ENCODE data around the gene TEX19. TPM values are rescaled to one million over a fixed set of nuclear protein-coding genes. Genes with fewer than 3 reads are reported as not detected.

Gene TEX19
- polyA plus RNA-seq, 1 donor, result not detected

DNA sequence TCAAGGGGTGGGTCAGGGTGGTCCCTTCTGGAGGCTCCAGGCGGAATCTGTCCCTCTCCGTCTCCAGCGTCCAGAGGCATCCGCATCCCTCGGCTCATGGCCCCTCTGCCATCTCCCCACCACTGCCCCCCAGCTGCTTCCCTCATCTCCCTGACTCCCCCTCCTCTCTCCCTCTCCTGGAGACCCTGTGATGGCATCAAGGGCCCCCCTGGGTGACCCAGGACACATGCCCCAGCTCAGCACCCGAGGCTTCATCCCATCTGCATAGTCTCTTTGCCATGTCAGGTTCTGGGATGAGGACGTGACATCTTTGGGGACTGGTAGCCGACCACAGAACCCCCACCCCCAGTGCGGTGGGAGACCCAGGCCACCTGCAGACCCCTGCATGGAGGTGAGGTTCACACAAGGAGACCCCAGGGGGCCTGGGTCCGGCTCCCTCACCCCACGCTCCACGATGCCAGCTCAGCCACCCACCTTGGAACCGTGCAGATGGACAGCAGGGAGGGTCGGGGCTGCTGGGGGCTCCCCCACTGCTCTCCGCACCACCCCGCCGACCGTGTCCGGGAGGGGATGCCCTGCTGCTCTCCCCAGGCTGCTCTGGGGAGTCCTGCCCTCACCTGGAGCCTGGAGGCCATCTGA, 29.2 kb upstream of the TEX19 start:
- H3K36me3 ChIP-seq (ENCODE audit: control insufficient read depth, insufficient read depth, low read length), result no peaks in the 10 kb centered on the region
- no peak overlapping the region for H3K4me3 ChIP-seq (ENCODE audit: low read length)
- H3K27me3 ChIP-seq (ENCODE audit: control insufficient read depth, insufficient read depth, low read length), result peaks cover 26% of the 10 kb centered on the region
- WGBS (ENCODE audit: insufficient coverage, low lambda C conversion rate), result no CpG with 5 or more reads among the region's 19 CpGs
- DNase-seq, result no peak
- peaks cover 58% of the 10 kb centered on the region for H3K4me1 ChIP-seq (ENCODE audit: control insufficient read depth, insufficient read depth, low read length)
- H3K27ac ChIP-seq (ENCODE audit: low read length), result no peak overlapping the region
- peaks cover 18% of the 10 kb centered on the region for H3K9me3 ChIP-seq (ENCODE audit: control insufficient read depth, low read depth, low read length)

DNA sequence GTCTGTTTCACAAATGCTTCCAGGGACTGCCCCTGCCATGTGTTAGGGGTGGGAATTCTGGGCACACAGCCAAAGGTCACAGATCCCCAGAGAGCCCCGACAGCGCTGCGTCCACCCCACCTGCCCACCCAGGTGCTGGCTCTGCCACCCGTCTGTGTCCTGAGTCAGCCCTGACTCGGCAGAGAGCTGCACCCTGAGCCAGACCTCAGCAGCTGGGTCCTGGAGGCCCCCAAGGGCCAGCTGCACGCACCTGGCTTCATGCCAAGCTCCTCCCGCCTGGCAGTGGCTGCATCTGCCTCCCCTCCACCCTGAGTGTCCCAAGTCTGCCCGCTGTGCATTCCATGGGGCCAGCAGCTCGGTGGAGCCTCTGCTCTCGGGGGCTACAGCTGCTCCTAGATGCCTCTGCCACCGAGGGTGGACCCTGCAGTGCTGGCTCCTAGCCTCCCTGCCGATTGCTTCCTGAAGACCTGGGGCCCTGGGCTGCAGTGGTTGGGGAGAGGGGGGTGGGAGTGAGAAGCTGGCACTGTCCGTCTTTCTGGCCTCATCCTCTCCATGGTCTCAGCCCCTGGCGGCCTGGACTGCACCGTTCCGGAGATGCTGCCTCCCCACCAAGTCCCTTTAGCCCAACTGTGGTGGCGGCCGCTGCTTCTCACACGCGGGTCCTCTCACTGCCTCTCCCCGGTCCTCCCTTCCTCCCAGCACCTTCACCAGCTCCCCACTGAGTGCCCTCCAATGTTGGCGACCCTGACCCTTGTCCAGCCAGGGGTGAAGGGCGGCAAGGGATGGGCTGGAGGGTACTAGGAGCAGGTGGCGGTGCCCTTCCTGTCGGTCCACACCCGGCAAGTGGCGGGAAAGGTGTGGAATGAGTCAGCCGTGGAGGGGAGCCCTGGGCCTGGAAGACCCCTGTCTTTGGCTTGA, 28.5 kb upstream of the TEX19 start:
- peak; percentile 89 to 92 for DNase-seq
- Histone ChIP-seq H3K27me3 (ENCODE audit: control insufficient read depth, insufficient read depth, low read length) (peaks cover 28% of the 10 kb centered on the region), H3K4me3 (ENCODE audit: low read length) (no peak overlapping the region), H3K27ac (ENCODE audit: low read length) (no peak overlapping the region), H3K4me1 (ENCODE audit: control insufficient read depth, insufficient read depth, low read length) (peaks cover 63% of the 10 kb centered on the region), H3K36me3 (ENCODE audit: control insufficient read depth, insufficient read depth, low read length) (no peaks in the 10 kb centered on the region), H3K9me3 (ENCODE audit: control insufficient read depth, low read depth, low read length) (peaks cover 18% of the 10 kb centered on the region)
- WGBS (ENCODE audit: insufficient coverage, low lambda C conversion rate), result no CpG with 5 or more reads among the region's 28 CpGs

GRCh38 chr17:82331345-82331939, 27.6 kb upstream of the TEX19 start:
- H3K36me3 ChIP-seq (ENCODE audit: control insufficient read depth, insufficient read depth, low read length), result no peaks in the 10 kb centered on the region
- no peak overlapping the region for H3K27ac ChIP-seq (ENCODE audit: low read length)
- H3K4me1 ChIP-seq (ENCODE audit: control insufficient read depth, insufficient read depth, low read length), result peaks cover 63% of the 10 kb centered on the region
- WGBS (ENCODE audit: insufficient coverage, low lambda C conversion rate), result 94% methylated on average over 7 of the region's 25 CpGs
- DNase-seq, result no peak
- H3K4me3 ChIP-seq (ENCODE audit: low read length), result no peak overlapping the region
- peaks cover 18% of the 10 kb centered on the region for H3K9me3 ChIP-seq (ENCODE audit: control insufficient read depth, low read depth, low read length)
- peaks cover 28% of the 10 kb centered on the region for H3K27me3 ChIP-seq (ENCODE audit: control insufficient read depth, insufficient read depth, low read length)

DNA sequence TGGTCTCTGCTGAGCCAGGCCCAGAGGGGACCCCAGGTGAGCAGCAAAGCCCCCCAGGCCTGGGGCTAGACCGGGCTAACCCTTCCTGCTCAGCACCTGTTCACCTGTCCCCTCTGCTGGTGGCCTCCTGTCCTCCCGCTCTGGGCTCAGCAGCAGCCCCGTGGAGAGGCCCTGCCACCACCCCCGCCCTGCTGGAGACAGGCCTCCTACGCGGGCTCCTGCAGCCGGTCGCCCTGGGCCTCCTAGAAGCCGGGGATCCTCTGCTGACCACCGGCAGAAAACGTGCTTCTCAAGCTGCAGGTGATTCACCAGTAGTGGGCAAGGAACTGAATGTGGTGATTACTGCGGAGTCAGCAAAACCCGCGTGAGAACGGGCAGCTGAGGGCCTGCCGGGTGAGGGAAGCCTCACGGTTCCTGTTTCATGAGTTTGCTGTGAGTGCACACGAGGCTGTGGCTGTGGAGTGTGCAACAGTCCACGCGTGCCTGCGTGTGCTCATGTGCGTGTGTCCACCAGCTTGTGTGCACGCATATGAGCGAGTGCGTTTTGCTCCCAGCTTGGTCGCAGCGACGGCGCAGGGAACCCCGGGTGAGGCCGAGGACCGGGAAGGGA, 26.3 kb upstream of the TEX19 start:
- WGBS (ENCODE audit: insufficient coverage, low lambda C conversion rate), result no CpG with 5 or more reads among the region's 32 CpGs
- H3K27me3 ChIP-seq (ENCODE audit: control insufficient read depth, insufficient read depth, low read length), result peaks cover 32% of the 10 kb centered on the region
- peak; percentile 53 to 72 for DNase-seq

DNA sequence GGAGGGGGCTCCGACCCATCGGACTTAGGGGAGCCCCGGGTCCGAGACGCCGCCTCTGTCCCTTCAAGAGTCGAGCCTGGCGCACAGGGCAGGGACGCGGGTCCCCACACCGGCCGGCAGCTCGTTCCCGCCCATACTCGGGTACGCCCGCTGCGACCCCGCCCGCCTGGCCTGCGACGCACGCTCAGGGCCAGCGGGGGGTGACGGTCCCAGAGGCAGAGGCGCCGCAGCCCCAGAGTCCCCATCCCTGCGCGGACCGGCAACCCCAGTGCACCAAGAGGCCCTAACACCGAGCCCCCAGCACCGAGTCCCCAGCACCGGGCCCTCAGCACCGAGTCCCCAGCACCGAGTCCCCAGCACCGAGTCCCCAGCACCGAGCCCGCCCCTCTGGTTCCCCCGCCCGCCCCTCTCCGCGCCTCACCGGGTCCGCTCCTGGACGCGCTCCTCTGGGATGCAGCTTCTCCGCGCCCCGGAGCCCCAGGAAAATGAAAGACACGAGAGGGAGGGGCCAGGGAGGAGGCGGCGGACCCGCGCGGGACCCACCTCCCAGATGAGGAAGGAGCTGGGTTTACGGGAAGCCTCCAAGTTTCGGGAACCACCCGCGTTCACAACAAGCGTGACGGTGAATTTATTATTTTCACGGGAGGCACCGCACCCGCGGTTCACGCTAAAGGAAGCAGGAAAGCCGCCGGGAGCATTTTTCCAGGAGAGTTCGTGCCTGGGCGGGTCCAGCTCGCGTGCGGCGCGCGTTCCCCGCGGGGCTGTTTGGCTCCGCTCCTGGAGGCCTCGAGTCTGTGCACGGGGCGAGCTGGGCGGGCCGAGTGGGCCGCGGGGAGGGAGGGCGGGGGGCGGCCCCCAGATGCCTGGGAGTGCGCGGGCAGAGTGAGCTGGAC, 25.5 kb upstream of the TEX19 start, which contains the start of gene SECTM1:
TSS of gene SECTM1 (minus strand) at position 488 of the 893 bp plus-strand sequence. CDS start 6,526 bp downstream, outside the sequence.
- peak in 1 of 2 donors; percentile 61 for DNase-seq
- Histone ChIP-seq H3K9me3 (ENCODE audit: control insufficient read depth, low read depth, low read length) (peaks cover 18% of the 10 kb centered on the region), H3K27ac (ENCODE audit: low read length) (no peak within 1 kb of the TSS), H3K27me3 (ENCODE audit: control insufficient read depth, insufficient read depth, low read length) (peaks cover 32% of the 10 kb centered on the region), H3K4me1 (ENCODE audit: control insufficient read depth, insufficient read depth, low read length) (peaks cover 60% of the 10 kb centered on the region), H3K36me3 (ENCODE audit: control insufficient read depth, insufficient read depth, low read length) (no peaks in the 10 kb centered on the region), H3K4me3 (ENCODE audit: low read length) (peak within 1 kb of the TSS; percentile 51)
- WGBS (ENCODE audit: insufficient coverage, low lambda C conversion rate), result no CpG with 5 or more reads among the region's 90 CpGs

More for the DNA sequence above, 26.3 kb upstream of the TEX19 start:
- Histone ChIP-seq H3K4me1 (ENCODE audit: control insufficient read depth, insufficient read depth, low read length) (peaks cover 63% of the 10 kb centered on the region), H3K27ac (ENCODE audit: low read length) (no peak overlapping the region), H3K9me3 (ENCODE audit: control insufficient read depth, low read depth, low read length) (peaks cover 18% of the 10 kb centered on the region), H3K4me3 (ENCODE audit: low read length) (peak overlapping the region; percentile 51), H3K36me3 (ENCODE audit: control insufficient read depth, insufficient read depth, low read length) (no peaks in the 10 kb centered on the region)

GRCh38 chr17:82334204-82334621, 24.8 kb upstream of the TEX19 start:
- Histone ChIP-seq H3K4me1 (ENCODE audit: control insufficient read depth, insufficient read depth, low read length) (peaks cover 59% of the 10 kb centered on the region), H3K4me3 (ENCODE audit: low read length) (no peak overlapping the region), H3K27ac (ENCODE audit: low read length) (no peak overlapping the region), H3K36me3 (ENCODE audit: control insufficient read depth, insufficient read depth, low read length) (no peaks in the 10 kb centered on the region), H3K27me3 (ENCODE audit: control insufficient read depth, insufficient read depth, low read length) (peaks cover 32% of the 10 kb centered on the region), H3K9me3 (ENCODE audit: control insufficient read depth, low read depth, low read length) (peaks cover 18% of the 10 kb centered on the region)
- WGBS (ENCODE audit: insufficient coverage, low lambda C conversion rate), result no CpG with 5 or more reads among the region's 25 CpGs
- DNase-seq, result no peak

GRCh38 chr17:82334622-82335394, 24.2 kb upstream of the TEX19 start:
- WGBS (ENCODE audit: insufficient coverage, low lambda C conversion rate), result no CpG with 5 or more reads among the region's 16 CpGs
- H3K4me1 ChIP-seq (ENCODE audit: control insufficient read depth, insufficient read depth, low read length), result peaks cover 57% of the 10 kb centered on the region

GRCh38 chr17:82338858-82339633, 20.0 kb upstream of the TEX19 start:
- Histone ChIP-seq H3K4me1 (ENCODE audit: control insufficient read depth, insufficient read depth, low read length) (peaks cover 27% of the 10 kb centered on the region), H3K4me3 (ENCODE audit: low read length) (peak overlapping the region; percentile 29), H3K27me3 (ENCODE audit: control insufficient read depth, insufficient read depth, low read length) (peaks cover 13% of the 10 kb centered on the region), H3K36me3 (ENCODE audit: control insufficient read depth, insufficient read depth, low read length) (no peaks in the 10 kb centered on the region), H3K9me3 (ENCODE audit: control insufficient read depth, low read depth, low read length) (peaks cover 12% of the 10 kb centered on the region), H3K27ac (ENCODE audit: low read length) (peak overlapping the region; percentile 61)
- DNase-seq, result peak; percentile 82 to 90
- WGBS (ENCODE audit: insufficient coverage, low lambda C conversion rate), result 40% methylated on average over 1 of the region's 29 CpGs

More at GRCh38 chr17:82334622-82335394, 24.2 kb upstream of the TEX19 start:
- H3K9me3 ChIP-seq (ENCODE audit: control insufficient read depth, low read depth, low read length), result peaks cover 18% of the 10 kb centered on the region
- H3K36me3 ChIP-seq (ENCODE audit: control insufficient read depth, insufficient read depth, low read length), result no peaks in the 10 kb centered on the region
- peaks cover 32% of the 10 kb centered on the region for H3K27me3 ChIP-seq (ENCODE audit: control insufficient read depth, insufficient read depth, low read length)
- H3K27ac ChIP-seq (ENCODE audit: low read length), result no peak overlapping the region
- peak in 1 of 2 donors; percentile 66 for DNase-seq
- no peak overlapping the region for H3K4me3 ChIP-seq (ENCODE audit: low read length)

Data from large intestine (tissue), 3 donors.